GM12872 (cell line): ENCODE data around the gene PBX1.
A peak's percentile ranks its signal among the peaks of the same experiment; 100 is the strongest.

Experiments
- TF ChIP-seq, protein P1 (sequence below): IDR thresholded peaks from 3 replicates; pipeline ENCODE4 v1.5.1; 2011; ENCODE audit warnings: low read depth, mild to moderate bottlenecking, low read length, moderate library complexity; ENCODE audit not compliant: insufficient read depth

PBX1 gene

DNA sequence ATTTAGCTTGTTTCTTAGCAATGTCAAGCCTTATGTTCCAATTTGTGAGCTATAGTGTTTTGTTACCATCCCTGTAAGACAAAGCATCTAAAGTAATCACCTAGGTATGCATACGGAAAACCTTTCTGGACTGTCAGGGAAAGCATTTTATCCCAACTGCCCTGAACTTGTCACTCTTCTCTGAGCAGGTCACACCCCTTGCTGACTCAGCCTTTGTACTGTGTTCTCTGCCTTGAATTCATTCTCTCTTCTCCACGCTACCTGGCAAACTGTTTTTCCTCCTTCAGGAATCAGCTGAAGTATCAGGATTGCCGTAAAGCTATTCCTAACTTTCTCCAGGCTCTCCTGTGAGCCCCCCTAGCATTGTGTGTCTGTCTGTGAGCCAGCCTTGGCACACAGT lies 54.2 kb downstream of the PBX1 start:
- TF ChIP-seq, protein P1, sequence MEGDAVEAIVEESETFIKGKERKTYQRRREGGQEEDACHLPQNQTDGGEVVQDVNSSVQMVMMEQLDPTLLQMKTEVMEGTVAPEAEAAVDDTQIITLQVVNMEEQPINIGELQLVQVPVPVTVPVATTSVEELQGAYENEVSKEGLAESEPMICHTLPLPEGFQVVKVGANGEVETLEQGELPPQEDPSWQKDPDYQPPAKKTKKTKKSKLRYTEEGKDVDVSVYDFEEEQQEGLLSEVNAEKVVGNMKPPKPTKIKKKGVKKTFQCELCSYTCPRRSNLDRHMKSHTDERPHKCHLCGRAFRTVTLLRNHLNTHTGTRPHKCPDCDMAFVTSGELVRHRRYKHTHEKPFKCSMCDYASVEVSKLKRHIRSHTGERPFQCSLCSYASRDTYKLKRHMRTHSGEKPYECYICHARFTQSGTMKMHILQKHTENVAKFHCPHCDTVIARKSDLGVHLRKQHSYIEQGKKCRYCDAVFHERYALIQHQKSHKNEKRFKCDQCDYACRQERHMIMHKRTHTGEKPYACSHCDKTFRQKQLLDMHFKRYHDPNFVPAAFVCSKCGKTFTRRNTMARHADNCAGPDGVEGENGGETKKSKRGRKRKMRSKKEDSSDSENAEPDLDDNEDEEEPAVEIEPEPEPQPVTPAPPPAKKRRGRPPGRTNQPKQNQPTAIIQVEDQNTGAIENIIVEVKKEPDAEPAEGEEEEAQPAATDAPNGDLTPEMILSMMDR = no peak

DNA sequence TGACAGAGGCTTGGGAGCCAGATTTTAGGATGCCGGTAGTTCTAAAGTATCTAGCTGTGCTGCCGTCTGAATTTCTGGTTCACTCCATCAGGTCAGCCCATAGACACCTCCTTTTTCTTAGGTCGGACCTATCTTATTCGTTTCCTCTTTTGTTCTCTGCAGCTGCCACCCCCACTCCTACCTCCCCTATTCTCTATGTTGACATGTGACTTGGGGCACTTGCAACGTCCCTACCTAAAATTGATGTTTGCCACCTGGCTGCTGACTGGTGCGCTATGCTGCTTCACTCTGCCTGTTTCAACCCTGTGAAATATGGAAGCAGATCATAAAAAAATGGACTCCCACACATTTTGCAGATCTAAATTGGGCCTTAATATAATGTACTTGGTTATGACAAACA lies 55.3 kb downstream of the PBX1 start:
- TF ChIP-seq, protein P1 = no peak

- TF ChIP-seq, protein P1 = peak; percentile 27; the same call in 2 of the 3 replicates
Observed at GRCh38 chr1:164617377-164618201, 58.6 kb downstream of the PBX1 start.

GRCh38 chr1:164618202-164618564 lies 59.2 kb downstream of the PBX1 start:
- TF ChIP-seq, protein P1 = no peak

- TF ChIP-seq, protein P1 = no peak
Observed at GRCh38 chr1:164619006-164619784, 60.2 kb downstream of the PBX1 start.

DNA sequence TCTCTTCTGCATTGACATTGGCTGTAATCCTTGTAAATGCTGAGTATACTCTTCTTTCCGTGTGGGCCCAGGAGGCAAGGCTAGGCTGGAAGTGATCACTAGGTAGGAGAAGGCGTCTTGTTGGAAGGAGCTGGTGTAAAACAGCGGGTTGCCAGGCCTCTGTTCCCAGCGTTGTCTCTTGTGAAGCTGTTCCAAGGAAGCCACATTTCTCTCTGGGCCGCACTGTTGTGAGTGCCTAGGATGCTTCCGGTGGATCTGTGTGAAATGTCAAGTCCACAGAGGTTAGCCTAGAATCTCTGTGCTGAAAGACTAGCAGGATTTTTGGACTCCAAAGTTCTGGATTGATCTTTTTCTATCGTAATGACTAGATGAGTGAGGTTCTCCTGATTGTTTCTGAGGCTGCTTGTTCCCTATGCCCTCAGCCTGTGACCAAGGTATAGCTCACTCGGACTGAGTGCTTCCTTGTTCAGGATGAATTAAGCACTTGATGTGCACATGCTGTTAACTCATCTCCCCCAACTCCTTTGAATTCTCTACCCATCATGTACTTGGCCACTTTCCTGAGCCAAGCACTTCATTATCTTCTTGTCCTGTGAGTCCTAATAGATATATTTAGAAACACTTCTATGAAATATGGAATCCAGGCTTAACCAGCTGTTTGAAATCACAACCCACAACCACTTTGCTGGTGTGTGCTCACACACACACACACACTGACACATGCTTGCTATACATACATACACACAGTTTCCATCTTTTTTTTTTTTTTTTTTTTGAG lies 63.3 kb downstream of the PBX1 start:
- TF ChIP-seq, protein P1 = no peak

DNA sequence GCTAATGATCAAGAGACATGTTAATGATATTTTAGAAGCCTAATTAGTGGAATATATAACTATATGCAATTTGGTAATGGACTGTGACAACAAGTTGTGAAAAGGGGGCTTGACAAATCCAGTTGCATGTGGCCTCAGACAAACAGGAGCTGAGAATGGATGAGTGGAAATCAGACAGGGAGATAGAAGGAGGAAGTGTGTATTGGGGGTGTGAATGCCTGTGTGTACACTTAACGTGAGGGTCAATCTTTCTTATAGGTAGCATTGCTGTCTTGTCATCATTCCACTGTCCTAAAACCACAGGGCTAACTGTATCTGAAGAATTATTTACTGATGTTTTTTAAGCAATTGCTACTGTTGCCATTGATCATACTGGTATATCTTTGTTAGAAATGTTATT lies 64.8 kb downstream of the PBX1 start:
- TF ChIP-seq, protein P1 = no peak
